HG02759 (cell line): ENCODE data around the gene RBL1.
"Not testable (repeated sequence)": the region's sequence is repeated elsewhere in the genome, so short reads cannot be mapped to it uniquely, and the experiment has no call there.

Experiments used
- ATAC-seq: cut with Tn5 transposase; IDR thresholded peaks from one replicate; pipeline ENCODE4 v1.9.1; 2021; ENCODE audit warnings: mild to moderate bottlenecking, moderate library complexity; ENCODE audit not compliant: unreplicated experiment

RBL1 gene

DNA sequence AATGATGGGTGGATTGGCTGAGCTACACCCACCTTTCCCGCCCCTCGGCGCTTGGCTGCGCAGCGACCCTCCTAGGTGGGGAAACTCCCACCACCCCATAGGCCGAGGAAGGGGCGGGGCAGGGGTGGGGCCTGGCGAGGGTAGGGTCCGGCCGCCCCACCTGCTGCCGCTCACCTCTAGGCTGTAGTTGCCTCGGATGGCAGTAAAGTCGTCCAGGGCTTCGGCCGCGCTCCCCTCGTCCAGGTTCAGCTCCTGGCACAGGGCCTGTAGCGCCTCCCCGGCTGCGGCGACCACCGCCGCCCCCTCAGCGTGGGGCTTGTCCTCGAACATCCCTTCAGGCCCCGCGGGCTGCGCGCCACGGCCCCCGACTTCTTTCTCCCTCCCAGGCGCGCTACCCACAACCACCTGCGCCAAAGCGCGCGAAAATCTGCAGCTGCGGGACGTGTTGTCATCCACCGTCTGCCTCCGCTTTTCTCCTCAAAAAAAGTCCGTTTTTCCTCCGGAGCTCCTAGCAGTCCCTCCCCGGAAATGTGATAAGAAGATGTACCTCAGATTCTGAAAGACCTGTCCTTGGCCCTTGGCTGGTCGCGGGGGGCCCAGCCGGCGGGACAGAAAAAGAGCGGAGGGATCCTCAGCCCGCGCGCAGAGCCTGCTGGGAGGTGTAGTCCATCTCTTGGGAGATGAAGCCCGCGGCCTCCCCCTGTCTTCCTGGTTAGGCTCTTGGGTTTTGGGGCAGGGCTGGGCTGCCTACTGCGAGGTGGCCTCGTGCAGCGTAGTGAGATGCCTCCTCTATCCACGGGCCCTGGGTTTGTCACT, at the start of gene RBL1:
Gene RBL1 (minus strand): TSS at position 399 of the 816 bp plus-strand sequence. CDS start 69 bp downstream, at position 330.
- peak; percentile 81 for ATAC-seq

DNA sequence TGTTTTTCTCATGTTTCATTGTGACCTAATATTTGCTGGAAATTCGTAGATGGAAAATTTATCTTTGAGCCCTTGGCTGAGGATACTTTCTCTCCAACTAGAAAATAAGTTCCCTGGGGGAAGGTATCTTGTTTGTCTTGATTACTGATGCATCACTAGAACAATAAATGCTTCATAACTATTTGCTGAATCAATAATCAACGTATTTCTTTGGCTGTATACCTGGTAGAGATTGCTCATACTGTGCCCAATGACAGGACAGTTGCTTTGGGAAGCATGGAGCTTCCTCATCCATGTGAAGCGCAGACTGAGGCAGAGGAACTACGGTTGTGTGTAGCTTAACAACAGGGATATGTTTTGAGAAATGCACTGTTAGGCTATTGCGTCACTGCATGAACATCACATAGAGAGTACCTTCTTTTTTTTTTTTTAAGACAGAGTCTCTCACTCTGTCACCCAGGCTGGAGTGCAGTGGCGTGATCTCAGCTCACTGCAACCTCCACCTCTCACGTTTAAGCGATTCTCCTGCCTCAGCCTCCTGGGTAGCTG, 49.1 kb upstream of the RBL1 start:
- ATAC-seq = no peak

DNA sequence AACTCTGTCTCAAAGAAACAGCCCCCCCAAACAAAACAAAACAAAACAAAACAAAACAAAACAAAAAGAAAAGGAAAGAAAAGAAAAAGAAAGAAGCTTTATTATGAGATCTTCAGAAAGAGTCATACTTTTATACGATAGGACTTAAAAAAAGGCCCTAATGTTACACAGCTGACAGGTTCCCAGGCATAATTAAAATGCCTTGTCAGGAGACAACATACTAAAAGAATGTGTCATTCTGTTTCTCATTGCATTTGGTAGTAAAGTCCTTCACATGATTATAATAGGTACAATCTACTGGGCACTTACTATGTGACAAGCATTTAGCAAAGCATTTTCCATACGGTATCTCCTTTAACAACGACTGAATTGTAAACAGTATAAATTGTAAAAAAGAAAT, 46.9 kb upstream of the RBL1 start:
- no peak for ATAC-seq

- no peak for ATAC-seq
Observed at GRCh38 chr20:37137547-37137946, 41.8 kb upstream of the RBL1 start.

- ATAC-seq = no peak
Observed at GRCh38 chr20:37133952-37134351, 38.2 kb upstream of the RBL1 start.

DNA sequence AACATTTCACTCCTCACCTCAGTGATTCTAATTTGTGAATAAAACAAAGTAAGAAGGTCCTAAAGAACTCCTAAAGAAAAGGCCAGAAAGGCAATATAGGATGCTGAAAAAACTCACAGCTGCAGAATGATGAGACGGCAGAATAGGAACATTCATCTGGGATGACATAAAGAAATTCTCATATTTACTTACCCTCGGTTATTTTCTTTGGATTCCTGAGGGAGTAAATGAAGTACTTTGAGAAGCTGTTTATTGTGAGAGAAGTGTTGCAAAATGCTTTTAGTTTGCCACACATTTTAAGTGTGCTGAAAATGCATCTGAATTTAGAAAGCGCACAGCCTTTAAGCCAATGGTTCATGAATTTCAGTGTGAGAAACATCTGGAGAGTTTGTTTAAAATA, 35.7 kb upstream of the RBL1 start:
- ATAC-seq = no peak

DNA sequence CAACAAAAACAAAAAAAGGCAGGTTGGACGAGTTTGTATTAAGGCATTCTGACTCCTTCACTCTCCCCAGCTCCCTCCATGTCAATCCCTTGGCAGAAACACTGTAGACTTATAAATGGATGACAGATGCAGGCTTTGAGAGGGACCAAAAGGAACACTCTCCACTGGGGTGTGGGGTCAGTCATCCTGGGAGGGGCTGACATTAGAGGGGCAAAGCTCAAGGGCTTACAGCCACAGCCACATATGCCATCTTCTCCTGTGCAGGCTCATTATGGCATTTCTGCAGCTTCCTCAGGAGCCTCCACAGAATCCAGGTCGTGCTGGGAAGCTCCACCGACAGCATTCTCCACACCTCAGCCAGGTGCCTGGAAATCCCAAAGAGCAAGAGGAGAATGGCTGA, 33.0 kb upstream of the RBL1 start:
- ATAC-seq = no peak

- ATAC-seq = not testable (repeated sequence)
Observed at GRCh38 chr20:37126290-37126689, 30.5 kb upstream of the RBL1 start.

DNA sequence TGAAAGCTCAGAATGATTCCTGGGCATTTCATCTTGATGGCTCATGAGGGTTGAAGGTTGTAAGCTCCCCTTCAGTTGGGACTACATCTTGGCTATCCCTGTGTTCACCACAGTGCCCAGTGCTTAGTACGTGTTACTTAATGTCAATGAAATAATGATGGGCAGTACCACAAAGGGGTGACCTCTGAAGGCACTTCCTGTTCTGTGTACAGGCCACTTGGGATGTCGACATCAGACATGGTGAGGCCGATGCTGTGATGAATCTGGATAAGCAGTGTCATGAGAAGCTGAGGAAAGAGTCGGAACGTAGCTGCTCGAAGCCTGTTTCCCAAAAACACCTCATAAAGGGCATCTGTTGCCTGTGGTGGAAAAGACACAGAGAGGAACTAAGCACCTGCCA, 27.6 kb upstream of the RBL1 start:
- no peak for ATAC-seq

DNA sequence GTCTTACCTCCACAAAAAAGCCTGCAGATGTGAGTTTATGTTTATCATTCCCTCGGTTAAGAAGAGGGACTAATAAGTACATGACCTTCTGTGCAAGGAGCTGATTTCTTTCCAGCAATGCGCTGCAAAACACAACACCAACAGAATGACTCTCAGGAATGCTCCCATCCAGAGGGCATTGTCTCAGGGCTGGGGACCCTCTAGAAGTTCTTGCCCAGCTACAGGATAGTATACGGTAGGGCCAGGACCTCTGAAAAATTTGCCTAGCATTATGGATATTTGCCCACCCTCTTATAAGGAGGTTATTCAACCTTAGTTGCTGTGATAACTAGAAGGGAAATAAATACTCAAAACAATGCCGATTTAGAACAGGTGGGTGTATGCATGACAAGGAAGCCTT, 24.7 kb upstream of the RBL1 start:
- no peak for ATAC-seq

- no peak for ATAC-seq
Observed at GRCh38 chr20:37119356-37120036, 23.7 kb upstream of the RBL1 start.

DNA sequence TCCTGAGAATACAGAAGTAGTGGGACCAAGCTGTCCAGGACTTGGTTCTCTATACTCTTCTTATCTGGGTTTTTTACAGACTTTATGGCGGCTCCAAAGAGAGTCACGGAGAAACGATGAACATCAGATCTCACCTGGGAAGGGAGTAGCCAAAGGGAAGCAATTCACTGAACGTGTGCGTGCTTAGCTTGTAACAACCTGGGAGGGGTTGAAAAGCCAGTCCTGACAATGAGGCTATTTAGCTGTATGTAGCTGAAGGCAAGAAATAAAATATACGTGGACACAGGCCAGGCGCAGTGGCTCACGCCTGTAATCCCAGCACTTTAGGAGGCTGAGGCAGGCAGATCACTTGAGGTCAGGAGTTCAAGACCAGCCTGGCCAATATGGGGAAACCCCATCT, 18.2 kb upstream of the RBL1 start:
- ATAC-seq = no peak

- ATAC-seq = no peak
Observed at GRCh38 chr20:37111926-37112455, 16.2 kb upstream of the RBL1 start.

DNA sequence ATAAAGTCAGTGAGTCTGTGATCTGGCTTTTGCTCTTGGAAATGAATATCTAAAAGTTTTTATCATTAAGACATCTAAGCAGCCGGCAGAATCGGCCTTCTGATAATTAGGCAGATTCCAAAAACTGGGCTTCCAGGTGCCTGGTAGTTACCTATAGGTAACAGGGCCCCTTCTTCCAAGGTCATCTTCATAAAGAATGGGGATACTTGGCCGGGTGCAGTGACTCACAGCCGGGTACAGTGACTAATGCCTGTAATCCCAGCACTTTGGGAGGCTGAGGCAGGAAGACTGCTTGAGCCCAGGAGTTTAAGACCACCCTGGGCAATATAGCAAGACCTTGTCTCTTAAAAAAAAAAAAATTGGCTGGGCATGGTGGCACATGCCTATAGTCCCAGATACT, 12.9 kb upstream of the RBL1 start:
- no peak for ATAC-seq

GRCh38 chr20:37102571-37102970, 6.8 kb upstream of the RBL1 start:
- ATAC-seq = no peak

- ATAC-seq = no peak
Observed at GRCh38 chr20:37096415-37097041, 731 bp upstream of the RBL1 start.

GRCh38 chr20:37095108-37095598, 644 bp downstream of the RBL1 start:
- peak; percentile 22 for ATAC-seq

DNA sequence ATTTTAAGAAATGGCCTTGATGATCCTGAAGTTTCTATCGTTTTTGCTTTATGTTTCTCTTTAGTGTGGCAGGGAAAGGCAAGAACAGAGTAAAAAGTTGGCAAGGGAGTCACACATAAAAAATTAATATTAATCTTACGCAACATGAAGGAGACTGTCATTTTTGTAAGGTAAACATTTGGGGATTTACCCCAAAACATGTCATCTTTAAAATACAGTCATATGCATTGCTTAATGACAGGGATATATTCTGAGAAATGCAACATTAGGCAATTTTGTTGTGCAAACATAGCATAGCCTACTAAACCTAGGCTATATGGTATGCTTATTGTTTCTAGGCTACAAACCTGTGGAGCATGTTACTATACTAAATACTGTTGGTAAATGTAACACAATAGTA, 5.4 kb downstream of the RBL1 start:
- ATAC-seq = no peak

GRCh38 chr20:37081717-37082289, 14.0 kb downstream of the RBL1 start:
- ATAC-seq = no peak

GRCh38 chr20:37077009-37077408, 18.8 kb downstream of the RBL1 start:
- ATAC-seq = no peak
